Stimulated activated CD4-positive, alpha-beta T cell treated with anti-CD3 and anti-CD28 coated beads, Interleukin-2, amount 100 ng/mL, for 24 hours (primary cell): Measurements from ENCODE around the gene PI4K2B.
A peak's percentile ranks its signal among the peaks of the same experiment; 100 is the strongest.
"Not testable (repeated sequence)": the region's sequence is repeated elsewhere in the genome, so short reads cannot be mapped to it uniquely, and the experiment has no call there.

Experiments
- DNase-seq, 2 donors: peaks; one replicate each; pipeline ENCODE4 v3.0.0-alpha.2; 2020

The PI4K2B gene

DNA sequence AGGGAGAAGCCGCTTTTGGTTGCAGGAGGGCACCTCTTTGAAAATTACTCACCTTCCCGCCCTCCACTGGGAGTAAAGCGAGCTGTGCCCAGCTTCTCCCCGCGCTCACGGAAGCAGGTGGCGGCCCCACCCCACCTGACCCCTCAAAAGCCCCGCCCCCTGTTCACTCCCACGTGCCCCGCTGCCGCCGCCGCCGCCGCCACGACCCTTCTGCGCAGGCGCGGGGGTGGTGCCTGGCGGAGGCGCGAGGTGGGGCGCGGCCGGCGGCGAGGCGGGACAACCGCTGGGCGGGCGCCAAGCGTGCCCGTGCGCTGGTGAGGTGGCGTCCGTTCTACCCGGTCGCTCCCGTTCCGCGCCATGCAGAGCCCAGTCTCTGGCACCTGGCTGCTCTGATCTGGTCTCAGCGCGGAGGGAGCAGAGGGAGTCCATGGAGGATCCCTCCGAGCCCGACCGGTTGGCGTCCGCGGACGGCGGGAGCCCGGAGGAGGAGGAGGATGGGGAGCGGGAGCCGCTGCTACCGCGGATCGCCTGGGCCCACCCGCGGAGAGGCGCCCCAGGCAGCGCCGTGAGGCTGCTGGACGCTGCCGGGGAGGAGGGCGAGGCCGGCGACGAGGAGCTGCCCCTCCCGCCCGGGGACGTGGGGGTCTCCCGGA is at the start of gene PI4K2B:
Gene PI4K2B (plus strand): TSS at position 297 of the 653 bp plus-strand sequence. CDS start 131 bp downstream, at position 428.
- peak; percentile 94 for DNase-seq

DNA sequence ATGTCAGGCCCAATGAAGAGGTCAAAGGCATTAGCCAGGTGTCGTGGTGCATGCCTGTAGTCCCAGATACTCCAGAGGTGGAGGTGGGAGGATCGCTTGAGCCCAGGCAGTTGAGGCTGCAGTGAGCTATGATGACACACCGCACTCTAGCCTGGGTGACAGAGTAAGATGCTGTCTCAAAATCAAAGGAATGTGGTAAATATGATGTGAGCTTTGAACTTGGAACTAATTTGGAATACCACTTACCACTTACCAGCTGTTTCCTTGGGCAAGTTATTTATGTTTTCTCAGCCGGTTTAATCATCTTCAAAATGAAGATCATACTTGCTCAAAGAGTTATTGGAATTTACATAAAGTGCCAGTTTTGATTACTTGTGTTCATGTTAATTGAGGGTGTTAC is 49.8 kb upstream of the PI4K2B start:
- no peak for DNase-seq

DNA sequence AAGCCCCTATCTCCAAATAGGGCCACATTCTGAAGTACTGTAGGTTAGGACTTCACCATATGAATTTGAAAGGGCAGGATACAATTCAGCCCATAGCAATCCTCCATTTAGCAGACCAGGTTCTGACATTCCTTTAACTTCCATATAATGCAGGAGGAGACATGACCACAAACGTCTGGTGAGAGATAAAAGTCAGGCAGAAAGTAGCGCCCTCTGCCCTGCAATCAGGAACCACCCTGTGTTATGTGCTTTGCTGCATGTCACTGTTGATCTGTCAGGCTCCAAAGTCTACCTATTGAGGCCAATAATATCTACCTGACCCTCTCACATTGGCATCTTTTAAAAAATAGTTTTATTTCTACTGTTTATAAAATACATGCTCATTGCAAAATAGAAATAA is 43.4 kb upstream of the PI4K2B start:
- DNase-seq: no peak

DNA sequence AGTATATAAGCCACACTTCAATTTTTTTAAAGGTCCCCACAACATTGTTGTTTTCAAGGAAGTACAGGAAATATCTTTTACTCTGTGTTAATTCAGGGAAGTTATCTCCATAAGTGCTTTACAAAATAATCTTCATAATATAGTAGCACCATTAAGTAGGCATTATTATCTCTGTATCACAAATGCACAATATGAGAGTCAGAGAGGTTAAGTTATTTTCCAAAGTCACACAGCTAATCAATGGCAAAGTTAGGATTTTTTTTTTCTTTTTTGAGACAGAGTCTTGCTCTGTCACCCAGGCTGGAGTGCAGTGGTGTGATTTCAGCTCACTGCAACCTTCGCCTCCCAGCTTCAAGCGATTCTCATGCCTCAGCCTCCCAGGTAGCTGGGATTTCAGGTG is 35.1 kb upstream of the PI4K2B start:
- no peak for DNase-seq

DNA sequence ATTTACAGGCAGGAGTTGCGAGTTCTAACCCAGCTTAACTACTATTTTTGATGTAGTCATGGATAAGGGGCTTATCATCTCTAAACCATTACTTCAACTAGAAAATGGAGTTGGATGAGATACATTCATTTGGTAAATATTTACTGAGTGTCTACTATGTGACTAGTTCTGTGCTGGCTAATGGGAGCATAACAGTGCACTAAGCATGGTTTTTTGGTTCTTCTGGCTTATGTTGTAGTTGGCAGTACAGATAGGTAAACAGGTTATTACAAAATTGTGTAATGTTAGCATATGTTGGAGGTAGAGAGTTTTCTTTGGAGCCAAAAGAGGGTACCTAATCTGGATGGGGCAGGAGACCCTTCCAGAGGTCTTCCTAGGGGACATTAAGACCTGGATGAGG is 25.8 kb upstream of the PI4K2B start:
- no peak for DNase-seq

DNA sequence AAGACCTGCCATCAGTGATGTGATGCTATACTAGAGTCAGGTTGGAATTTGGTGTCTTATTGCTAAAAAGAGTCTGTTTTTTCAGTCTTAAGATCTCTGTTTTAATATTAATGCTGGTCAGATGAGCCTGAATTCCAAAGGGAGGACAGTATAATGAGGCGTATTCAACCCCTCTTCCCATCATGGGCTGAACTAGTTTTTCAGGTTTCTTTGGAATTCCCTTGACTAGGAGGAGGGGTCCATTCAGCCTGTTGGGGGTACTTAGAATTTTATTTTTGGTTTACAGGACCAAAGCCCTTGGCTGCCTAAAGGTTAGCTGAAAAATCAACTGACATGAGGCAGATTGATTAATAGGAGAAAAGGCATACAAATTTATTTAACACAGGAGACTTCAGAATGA is 24.1 kb upstream of the PI4K2B start:
- no peak for DNase-seq

- DNase-seq: no peak
These were observed 22.1 kb upstream of the PI4K2B start for GRCh38 chr4:25211721-25212120.

DNA sequence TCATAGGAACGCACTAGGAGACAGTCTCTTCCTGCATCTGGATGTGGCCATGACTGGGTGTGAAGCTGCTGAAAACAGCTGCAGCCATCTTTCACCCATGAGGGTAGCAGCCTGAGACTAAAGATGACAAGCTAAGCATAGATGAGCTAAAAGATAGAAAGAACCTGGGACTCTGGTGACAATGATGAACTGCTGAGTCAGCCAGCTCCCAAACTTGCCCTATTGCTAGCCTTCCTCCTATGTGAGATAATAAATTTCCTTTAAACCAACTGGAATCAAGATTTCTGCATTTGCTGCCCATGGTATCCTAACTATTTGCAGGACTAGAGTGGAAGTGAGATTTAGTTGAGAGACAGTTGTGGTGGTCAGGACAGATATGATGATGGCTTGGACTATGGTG is 21.0 kb upstream of the PI4K2B start:
- no peak for DNase-seq

DNA sequence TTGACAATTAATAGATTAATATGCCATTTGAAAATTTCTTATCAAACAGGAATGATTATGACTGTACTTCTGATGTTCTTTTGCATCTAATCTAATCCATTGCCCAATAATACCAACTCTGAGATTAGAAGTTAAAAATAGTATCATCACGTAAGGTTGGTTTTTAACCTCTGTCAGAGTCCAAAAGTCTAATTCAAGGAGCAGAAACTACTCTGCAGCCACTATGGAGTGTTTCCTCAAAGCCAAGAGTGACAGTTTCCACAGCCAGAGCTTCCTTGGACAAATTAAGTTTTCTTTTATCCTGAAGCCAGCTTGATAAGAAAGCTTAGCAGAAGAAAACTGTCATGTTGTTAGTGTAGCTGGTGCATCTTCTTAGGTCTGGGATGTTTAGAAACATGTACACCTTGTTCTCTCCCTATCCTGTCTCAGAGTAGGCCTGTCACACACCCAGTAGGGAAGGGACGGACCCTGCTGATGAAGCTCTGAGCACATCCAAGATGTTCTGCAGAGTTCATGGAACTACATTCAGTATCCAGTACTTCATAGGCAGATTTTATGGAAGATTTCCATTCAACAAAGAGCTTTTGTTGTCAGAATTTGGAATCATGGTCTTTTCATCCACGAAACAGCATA is 20.4 kb upstream of the PI4K2B start:
- DNase-seq: no peak

DNA sequence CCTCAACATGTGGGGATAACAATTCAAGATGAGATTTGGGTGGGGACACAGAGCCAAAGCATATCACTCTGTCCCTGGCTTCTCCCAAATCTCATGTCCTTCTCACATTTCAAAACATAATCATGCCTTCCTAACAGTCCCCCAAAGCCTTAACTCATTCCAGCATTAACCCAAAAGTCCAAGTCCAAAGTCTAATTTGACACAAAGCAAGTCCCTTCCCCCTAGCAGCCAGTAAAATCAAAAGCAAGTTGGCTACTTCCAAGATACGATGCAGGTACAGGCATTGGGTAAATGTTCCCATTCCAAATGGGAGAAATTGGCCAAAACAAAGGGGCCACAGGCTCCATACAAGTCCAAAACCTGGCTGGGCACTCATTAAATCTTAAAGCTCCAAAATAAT is 19.1 kb upstream of the PI4K2B start:
- not testable (repeated sequence) for DNase-seq

DNA sequence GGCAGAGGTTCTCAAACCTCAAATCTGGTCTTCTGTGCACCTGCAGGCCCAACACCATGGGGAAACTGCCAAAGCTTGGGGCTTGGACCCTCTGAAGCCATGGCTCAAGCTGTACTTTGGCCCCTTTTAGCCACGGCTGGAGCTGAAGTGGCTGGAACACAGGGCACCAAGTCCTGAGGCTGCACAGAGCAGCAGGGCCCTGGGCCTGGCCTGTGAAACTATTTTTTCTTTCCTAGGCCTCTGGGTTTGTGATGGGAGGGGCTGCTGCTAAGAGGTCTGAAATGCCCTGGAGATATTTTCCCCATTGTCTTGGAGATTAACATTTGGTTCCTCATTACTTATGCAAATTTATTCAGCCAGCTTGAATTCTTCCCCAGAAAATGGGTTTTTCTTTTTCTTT is 18.3 kb upstream of the PI4K2B start:
- DNase-seq: no peak

- DNase-seq: no peak
These were observed 12.5 kb upstream of the PI4K2B start for GRCh38 chr4:25221377-25221776.

DNA sequence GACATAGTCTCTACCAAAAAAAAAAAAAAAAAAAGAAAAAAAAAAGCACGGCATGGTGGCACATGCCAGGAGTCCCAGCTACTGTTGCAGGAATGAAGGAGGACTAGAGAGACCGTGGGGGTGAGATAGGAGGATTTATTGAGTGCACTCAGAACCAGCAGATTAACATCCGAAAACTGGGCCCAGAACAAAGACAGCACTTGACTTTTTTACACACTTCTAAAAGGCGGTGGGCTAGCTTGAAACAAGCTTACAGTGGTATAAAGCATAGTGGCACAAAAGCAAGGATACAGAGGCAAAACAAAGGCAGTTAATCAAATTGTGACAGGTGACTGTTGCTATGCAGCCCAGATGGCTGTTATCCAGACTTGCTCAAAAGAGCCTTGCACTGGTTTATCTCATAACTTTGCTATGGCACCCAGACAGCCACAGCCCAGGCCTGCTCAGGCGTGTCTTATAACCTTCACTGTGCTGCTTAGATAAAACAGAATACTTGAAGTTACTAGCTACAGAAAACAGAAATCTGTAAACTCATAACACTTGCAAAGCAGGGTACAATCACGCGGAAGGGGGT is 9.9 kb upstream of the PI4K2B start:
- DNase-seq: peak in 1 of 2 donors; percentile 24

- no peak for DNase-seq
These were observed 4.0 kb upstream of the PI4K2B start for GRCh38 chr4:25229804-25230203.

- no peak for DNase-seq
These were observed 639 bp upstream of the PI4K2B start for GRCh38 chr4:25233194-25233593.

- peak in 1 of 2 donors; percentile 34 for DNase-seq
These were observed 847 bp downstream of the PI4K2B start for GRCh38 chr4:25234390-25235370.

DNA sequence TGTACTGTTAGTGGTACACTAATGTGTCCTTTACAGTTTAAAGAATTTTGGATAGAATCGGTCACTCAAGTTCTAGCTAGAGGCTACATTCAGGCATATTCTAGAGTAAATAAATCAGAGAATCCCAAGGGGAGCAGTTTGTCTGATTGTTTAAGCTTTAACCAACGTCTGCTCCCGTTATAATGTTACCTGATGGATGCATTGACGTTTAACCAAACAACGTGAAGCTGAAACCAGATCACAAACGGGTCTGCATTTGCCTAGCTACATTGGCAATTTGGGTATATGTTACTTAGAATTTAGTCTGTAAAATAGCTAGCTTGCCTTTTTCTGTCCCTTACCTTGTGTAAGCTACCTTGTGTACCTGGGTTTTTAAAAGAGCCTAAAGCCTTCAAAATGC is 1.6 kb downstream of the PI4K2B start:
- no peak for DNase-seq

- not testable (repeated sequence) for DNase-seq
These were observed 2.2 kb downstream of the PI4K2B start for GRCh38 chr4:25236030-25236429.

DNA sequence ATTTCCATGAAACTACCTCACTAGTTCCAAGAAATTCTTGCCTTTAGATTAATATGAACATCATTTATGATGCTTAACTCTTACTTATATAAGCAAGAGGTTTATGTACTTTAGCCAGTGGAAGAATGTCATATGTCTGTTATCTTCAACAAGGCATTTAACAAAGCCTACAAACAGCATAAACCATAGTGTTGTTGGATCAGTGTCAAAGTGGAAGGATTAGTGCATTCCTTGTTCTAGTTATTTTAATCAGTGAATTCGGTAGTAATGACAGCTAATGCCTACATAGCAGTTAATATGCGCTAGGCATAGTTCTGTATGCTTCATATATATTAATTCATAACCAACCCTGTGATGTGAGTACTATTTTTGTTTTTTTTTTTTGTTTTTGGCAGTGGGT is 3.1 kb downstream of the PI4K2B start:
- DNase-seq: no peak

- DNase-seq: no peak
These were observed 4.2 kb downstream of the PI4K2B start for GRCh38 chr4:25238052-25238451.

DNA sequence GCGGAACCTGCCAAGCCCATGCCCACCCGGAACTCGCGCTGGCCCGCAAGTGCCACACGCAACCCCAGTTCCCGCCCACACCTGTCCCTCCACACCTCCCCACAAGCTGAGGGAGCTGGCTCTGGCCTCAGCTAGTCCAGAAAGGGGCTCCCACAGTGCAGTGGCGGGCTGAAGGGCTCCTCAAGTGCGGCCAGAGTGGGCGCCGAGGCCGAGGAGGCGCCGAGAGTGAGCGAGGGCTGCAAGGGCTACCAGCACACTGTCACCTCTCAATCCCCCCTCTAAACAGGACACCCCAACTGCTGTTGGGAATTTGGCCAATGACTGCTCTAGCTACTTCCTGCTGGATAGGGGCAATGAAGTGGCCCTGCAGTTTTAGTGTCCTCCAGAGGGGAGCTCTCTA is 5.7 kb downstream of the PI4K2B start:
- not testable (repeated sequence) for DNase-seq

DNA sequence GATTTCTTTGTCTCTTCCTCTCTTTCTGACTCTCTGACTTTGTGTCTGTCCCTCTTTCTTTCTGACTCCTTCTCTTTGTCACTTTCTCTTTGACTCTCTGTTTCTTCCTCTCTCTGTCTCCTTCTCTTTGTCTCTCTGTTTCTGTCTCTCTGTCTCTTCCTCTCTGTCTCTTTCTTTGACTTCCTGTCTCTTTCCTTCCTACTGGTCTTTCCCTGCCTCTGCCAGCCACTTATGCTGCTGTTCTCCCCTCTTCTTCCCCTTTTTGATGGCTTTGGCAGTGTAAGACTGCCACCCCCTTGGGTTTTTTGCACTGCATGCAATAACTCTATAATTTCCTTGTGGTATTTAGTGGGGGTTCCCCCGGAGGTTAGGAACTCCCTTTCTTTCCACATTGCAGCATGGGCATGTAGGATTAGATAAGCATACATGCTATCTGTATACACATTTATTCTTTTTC is 6.9 kb downstream of the PI4K2B start:
- DNase-seq: peak in 1 of 2 donors; percentile 12

GRCh38 chr4:25242195-25242594 is 8.4 kb downstream of the PI4K2B start:
- DNase-seq: not testable (repeated sequence)
